ENCODE data around the gene PAIP2.

- TF ChIP-seq POLR2AphosphoS5 (IDR thresholded peaks at IDR 0.05; ENCODE audit: low read depth, low read length) (no peak), TCF7L2 (IDR thresholded peaks at IDR 0.05; ENCODE audit: low read depth, low read length) (no peak)
Measured at GRCh38 chr5:139407517-139407916, 65.9 kb downstream of the PAIP2 start.

Data from Panc1 (cell line).